GM18526 (cell line): ENCODE data around the gene NBEAL2.

Experiments
- POLR2A ChIP-seq: IDR thresholded peaks from 3 replicates; pipeline ENCODE4 v1.6.1; 2011; ENCODE audit not compliant: insufficient read length; ENCODE audit errors: extremely low read depth

NBEAL2 gene

GRCh38 chr3:46978985-46979944, at the start of gene NBEAL2:
Gene NBEAL2 (plus strand): TSS chr3:46979666. CDS start chr3:46979862, 196 bp downstream.
- TF ChIP-seq POLR2A, result peak; percentile 39

GRCh38 chr3:46930166-46930944, 49.1 kb upstream of the NBEAL2 start:
- no peak for TF ChIP-seq POLR2A

GRCh38 chr3:46930945-46931403, 48.5 kb upstream of the NBEAL2 start:
- TF ChIP-seq POLR2A, result no peak

GRCh38 chr3:46931631-46932331, 47.7 kb upstream of the NBEAL2 start:
- no peak for TF ChIP-seq POLR2A

GRCh38 chr3:46932455-46933225, 46.8 kb upstream of the NBEAL2 start:
- no peak for TF ChIP-seq POLR2A

- no peak for TF ChIP-seq POLR2A
Measured at GRCh38 chr3:46933261-46933660, 46.2 kb upstream of the NBEAL2 start.

- no peak for TF ChIP-seq POLR2A
Measured at GRCh38 chr3:46934072-46934471, 45.4 kb upstream of the NBEAL2 start.

- no peak for TF ChIP-seq POLR2A
Measured at GRCh38 chr3:46934498-46935167, 44.8 kb upstream of the NBEAL2 start.

GRCh38 chr3:46935168-46935858, 44.2 kb upstream of the NBEAL2 start:
- no peak for TF ChIP-seq POLR2A

GRCh38 chr3:46935989-46936558, 43.4 kb upstream of the NBEAL2 start:
- no peak for TF ChIP-seq POLR2A

GRCh38 chr3:46936733-46937250, 42.7 kb upstream of the NBEAL2 start:
- TF ChIP-seq POLR2A, result no peak

GRCh38 chr3:46938118-46938517, 41.3 kb upstream of the NBEAL2 start:
- no peak for TF ChIP-seq POLR2A
